ENCODE measurements around the gene HGS.

HGS gene

DNA sequence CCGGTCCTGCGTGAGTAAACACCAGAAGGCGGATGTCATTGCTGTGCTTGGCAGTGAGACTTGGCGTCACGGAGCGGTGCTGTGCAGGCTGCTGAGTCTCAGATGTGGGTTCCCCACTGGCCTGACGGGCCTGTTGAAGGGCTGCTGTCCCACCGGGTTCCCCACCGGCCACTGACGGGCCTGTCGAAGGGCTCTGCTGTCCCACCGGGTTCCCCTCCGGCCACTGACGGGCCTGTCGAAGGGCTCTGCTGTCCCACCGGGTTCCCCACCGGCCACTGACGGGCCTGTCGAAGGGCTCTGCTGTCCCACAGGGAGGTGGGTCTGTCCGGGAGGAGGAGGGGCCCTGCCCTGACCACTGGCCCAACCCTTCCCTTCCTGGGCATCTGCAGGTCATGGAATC, 2.8 kb downstream of the HGS start:
- no peak for DNase-seq

DNA sequence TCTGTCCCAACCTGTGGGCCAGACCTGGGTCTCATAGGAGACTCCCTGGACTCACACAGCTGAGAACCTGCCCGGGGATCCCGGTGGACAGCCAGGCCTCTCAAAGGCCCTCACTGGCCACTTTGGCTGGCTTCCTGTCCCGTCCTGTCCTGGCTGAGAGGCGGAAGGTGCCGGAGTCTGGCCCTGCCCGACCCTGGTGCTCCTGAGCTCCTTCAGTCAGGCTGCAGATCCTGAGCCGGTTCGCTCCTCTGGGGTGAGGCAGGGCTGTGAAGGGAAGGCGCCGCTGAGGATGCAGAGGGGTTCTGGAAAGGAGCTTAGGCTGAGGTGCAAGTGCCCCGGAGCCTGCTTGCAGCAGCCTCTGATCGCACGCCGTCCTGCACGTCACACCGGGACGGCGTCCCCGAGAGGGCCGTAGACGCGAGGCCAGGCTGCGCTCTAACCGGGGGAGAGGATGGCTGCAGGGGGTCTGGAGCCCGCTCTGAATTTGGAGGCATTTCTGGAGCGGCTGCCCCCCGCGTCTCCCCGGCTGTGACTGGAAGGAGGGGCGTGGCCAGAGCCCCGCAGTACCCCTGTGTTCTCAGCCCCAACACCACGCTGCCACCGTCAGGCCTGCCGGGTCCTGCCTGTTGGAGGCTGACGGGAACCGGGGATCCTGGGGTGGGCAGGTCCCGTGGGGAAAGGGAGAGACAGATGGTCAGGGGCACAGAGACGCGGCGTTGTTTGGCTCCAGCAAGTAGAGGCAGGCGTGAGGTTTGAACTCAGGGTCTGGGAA, 4.1 kb downstream of the HGS start:
- no peak for DNase-seq

DNA sequence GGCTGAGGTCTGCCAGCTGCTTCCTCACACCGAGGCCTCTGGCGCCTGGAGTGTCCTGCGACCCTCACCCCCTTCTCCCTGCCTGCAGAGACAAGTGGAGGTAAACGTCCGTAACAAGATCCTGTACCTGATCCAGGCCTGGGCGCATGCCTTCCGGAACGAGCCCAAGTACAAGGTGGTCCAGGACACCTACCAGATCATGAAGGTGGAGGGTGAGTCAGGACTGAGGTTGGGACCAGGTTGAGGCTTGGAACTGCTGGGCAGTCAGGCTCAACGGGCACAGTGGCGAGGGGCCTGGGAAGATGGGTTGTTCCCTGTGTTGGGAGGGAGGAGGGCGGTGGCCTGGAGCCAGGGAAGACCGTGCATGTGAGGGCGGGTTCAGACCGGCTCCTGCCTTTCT, 4.8 kb downstream of the HGS start:
- DNase-seq, result no peak

DNA sequence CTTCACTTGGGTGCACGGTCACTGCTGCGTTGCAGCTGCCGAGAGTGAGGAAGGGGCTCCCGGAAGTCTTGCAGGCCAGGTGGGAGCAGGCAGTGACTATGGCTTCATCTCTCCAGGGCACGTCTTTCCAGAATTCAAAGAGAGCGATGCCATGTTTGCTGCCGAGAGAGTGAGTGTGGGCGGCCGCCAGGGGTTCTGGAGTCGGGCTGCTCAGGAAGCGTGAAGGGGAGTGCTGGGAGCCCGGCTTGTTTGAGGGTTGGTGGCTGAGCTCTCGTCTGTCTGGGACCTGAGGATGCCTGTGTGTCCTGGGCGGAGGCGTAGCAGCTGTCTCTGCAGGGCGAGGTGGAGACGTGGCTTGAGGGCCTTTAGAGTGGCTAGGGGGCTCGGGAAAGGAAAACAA, 6.3 kb downstream of the HGS start:
- no peak for DNase-seq

DNA sequence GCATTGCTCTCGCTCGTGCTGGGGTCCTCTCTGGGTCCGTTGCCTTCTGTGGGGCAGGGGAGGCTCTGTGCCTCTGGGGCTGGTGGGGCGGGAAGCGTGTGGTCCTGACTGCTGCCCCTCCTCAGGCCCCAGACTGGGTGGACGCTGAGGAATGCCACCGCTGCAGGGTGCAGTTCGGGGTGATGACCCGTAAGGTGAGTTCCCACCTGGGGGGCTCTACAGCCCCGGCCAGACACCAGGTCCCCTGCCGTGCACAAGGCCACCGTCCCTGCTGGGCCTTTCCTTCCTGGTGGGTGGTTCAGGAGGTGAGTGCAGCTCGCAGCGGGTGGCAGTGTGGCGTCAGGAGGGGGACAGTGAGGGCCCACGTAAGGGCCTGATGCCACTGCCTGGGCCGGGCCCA, 6.7 kb downstream of the HGS start:
- no peak for DNase-seq

DNA sequence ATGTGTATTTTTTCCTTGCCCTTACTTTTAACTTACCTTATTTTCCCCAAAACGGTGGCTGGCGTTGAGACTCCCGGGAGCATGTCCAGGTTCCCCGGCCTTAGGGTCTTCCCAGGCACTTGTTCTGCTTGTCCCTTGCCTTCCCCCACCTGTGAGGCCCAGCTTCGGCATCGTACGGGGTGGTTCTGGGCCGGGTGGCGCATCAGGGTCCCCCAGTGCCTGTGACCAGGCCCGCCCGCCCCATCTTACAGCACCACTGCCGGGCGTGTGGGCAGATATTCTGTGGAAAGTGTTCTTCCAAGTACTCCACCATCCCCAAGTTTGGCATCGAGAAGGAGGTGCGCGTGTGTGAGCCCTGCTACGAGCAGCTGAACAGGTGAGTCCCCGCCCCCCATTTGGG, 7.4 kb downstream of the HGS start:
- no peak for DNase-seq

DNA sequence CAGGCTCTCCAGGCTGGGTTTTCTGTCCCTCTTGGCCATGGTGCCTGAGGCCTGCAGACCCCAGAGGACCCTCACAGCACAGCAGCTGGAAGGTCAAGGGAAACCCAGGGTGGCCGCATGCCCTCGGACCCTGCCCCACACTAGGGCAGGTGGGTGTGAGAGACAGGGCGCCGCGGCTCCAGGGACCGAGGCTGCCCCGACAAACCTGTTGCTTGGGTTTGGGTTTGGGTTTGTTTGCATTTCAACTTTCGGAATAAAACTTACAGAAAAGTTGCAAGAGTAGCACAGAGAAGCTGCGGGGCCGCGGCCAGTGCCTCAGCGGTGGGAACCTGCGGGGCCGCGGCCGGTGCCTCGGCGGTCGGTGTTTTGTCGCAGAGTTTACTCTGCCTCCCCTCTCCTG, 7.8 kb downstream of the HGS start:
- DNase-seq, result no peak

DNA sequence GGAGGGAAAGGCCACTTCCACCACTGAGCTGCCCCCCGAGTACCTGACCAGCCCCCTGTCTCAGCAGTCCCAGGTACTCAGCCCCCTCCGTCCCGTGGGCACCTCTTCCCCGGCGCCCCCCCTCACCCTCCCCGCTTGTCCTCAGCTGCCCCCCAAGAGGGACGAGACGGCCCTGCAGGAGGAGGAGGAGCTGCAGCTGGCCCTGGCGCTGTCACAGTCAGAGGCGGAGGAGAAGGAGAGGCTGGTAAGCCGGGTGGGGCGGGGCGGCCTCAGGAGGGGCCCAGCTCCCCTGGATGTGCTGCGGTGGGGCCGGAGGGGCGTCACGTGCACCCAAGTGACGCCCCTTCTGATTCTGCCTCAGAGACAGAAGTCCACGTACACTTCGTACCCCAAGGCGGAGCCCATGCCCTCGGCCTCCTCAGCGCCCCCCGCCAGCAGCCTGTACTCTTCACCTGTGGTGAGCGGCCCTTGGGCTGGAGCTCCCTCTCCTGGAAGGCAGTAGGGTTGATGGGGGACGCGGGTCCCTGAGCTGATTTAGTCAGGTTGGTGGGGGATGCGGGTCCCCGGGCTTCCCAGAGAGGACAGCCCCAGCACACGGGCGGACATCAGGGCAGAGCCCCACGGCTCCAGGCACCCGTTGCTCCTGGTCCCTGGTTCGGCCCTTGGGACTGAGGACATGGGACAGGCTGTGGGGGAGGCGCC, 9.8 kb downstream of the HGS start:
- DNase-seq, result no peak

DNA sequence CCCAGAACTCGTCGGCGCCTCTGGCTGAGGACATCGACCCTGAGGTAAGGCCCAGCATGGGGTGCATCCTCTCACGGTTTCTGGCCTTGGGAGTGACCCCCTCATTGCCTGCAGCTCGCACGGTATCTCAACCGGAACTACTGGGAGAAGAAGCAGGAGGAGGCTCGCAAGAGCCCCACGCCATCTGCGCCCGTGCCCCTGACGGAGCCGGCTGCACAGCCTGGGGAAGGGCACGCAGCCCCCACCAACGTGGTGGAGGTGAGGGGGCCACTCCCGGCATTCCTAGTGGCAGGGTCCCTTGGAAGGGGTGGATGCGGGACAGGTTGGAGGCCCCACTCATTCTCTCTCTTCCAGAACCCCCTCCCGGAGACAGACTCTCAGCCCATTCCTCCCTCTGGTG, 11.0 kb downstream of the HGS start:
- DNase-seq, result no peak

DNA sequence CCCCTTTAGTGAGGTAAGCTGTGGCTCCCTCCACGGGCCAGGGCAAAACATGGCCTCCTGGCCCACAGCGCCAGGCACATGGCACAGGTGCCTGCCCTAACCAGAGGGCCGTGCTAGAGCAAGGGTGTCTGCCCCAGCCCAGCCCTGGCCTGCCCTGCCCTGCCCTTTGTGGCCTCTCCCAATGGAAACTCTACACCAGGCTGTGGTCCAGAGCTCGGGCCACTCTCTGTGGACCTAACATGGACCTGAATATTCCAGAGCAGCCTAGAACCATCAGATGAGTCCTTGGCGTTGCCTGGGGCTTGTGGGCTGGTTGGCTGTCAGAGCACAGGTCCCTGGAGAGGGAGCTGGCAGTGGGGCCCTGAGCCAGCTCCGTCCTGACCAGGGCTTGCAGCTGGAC, 11.4 kb downstream of the HGS start:
- no peak for DNase-seq

DNA sequence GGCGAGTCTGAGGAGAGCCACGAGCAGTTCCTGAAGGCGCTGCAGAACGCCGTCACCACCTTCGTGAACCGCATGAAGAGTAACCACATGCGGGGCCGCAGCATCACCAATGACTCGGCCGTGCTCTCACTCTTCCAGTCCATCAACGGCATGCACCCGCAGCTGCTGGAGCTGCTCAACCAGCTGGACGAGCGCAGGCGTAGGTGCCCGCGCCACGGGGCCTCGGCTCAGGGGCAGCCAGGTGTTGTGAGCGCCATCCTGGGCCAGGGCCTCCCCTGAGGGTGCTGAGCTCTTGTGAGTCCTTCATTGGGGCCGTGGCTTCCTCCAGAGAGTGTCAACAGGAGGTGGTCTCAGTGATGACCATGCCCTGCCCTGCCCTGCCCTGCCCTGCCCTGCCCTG, 12.0 kb downstream of the HGS start:
- DNase-seq, result no peak

DNA sequence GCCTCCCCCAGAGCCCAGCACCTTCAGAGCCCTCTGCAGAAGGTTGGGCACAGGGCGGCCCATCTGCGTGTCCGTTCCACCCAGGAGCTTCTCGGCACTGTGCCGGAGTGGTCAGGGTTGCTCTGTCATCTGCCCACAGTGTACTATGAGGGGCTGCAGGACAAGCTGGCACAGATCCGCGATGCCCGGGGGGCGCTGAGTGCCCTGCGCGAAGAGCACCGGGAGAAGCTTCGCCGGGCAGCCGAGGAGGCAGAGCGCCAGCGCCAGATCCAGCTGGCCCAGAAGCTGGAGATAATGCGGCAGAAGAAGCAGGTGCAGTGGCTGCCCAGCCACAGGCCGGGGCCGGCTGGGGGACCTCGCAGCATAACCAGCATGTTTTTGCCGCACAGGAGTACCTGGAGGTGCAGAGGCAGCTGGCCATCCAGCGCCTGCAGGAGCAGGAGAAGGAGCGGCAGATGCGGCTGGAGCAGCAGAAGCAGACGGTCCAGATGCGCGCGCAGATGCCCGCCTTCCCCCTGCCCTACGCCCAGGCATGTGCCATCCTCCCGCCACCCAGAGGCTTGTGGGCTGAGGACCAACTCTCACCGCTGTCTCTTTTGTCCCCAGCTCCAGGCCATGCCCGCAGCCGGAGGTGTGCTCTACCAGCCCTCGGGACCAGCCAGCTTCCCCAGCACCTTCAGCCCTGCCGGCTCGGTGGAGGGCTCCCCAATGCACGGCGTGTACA, 12.6 kb downstream of the HGS start:
- DNase-seq, result no peak

DNA sequence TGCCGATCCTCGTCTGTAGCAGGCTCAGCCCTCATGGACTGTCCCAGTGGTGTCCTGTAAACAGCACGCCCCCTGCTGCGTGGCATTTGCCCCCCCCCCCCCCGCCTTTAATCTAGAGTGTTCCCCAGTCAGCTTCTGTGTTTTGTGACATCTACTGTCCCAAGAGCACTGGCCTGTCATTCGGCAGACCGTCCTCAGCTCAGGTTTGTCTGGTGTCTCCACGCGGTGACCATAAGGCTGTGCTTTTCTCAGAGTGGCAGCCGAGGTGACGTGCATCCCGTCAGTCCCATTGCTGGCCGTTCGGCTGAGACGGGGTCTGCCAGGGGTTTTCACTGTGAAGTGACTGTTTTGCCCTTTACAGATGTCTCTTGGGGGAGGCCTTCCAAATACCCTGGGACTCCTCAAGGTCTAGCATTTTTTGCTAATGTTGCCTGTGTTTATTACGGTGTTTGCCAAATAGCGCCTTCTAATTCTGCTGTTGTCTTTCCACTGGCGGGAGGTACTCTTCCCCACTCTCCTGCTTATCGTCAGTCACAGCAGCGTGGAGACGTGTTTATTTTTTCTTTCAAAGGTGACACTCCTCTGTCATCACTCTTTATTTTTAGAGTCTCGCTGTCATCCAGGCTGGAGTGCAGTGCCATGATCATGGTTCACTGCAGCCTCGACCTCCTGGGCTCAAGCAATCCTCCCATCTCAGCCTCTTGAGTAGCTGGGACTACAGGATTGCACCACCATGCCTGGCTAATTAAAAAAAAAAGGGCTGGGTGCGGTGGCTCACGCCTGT, 13.6 kb downstream of the HGS start:
- DNase-seq, result no peak

DNA sequence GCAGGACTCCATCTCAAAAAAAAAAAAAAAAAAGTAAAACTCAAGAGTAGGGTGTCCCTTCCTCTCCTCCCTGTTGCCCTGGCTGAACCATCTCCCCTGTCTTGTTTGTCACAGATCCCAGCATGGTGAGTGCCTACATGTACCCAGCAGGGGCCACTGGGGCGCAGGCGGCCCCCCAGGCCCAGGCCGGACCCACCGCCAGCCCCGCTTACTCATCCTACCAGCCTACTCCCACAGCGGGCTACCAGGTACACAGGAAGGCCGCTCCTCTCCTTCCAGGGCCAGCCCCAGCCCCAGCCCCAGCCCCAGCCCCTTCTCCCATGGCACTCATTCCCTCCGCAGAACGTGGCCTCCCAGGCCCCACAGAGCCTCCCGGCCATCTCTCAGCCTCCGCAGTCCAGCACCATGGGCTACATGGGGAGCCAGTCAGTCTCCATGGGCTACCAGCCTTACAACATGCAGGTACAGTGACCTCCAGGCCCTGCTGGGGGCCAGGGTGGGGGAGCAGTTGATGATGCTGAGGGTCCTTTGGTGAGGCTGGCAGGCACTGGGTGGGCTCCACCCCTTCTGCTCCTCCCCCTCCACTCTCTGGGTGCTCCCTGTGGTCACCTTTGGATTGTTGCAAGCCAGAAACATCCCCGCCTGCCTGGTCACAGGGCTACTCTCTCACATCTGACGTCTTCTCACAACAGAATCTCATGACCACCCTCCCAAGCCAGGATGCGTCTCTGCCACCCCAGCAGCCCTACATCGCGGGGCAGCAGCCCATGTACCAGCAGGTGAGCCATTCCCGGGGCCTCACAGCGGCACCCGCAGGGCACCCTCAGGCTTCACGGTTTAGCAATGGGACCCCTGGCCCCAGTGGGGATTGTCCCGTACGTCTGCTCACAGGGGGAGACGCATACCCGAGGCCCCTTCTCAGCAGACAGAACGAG, 16.8 kb downstream of the HGS start:
- no peak for DNase-seq

DNA sequence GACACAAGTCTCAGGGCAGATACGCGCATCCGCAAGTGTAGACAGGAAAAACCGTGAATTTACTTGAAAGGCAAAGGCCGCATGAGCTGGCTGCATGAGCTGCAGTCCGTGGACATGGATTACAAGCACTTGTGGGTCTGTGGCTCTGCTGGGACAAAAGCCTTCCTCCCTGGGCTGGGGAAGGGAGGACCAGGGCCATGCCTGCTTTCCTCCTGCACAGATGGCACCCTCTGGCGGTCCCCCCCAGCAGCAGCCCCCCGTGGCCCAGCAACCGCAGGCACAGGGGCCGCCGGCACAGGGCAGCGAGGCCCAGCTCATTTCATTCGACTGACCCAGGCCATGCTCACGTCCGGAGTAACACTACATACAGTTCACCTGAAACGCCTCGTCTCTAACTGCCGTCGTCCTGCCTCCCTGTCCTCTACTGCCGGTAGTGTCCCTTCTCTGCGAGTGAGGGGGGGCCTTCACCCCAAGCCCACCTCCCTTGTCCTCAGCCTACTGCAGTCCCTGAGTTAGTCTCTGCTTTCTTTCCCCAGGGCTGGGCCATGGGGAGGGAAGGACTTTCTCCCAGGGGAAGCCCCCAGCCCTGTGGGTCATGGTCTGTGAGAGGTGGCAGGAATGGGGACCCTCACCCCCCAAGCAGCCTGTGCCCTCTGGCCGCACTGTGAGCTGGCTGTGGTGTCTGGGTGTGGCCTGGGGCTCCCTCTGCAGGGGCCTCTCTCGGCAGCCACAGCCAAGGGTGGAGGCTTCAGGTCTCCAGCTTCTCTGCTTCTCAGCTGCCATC, 17.7 kb downstream of the HGS start:
- DNase-seq, result peak in 1 of 2 experiments; percentile 40

DNA sequence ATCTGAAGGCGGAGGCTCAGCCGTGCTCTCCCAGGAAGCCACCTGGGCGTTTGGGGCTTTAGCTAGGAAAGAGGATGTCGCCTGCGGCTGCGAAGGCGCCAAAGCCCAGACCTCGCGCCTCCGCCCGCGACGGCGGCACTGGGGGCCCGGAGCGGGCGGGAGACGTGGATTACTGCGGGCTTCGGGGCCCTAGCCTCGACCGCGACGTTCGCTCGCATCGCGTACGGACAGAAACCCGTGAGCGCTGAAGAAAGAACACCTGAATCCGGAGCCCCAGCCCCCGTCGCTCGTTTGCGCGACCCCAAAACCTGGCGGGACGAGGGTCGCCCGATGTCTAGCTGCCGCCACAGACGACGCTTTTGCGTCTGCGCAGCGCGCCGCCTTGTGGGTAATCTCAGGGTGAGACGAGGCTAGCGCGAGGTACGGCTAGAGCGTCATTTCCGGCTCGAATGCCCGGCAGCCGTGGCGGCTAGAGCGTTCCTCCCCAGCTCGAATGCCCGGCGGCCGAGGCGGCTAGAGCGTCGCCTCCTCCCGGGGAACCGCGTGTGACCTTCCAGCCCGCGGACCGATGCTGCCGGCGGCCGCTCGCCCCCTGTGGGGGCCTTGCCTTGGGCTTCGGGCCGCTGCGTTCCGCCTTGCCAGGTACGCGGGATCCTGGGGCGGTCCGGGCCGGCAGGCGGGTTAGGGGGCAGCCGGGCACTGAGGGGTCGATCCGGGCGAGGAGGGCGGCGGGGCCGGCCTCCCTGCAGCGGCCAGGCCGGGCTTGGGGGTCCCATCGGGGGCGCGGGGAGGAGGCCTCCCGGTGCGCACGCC, 19.3 kb downstream of the HGS start, which contains the start of gene MRPL12:
Gene MRPL12, plus strand, starts transcription at position 434 of the 813 bp plus-strand sequence. Its CDS starts 135 bp downstream, at position 569.
- peak; percentile 96 to 99 for DNase-seq

DNA sequence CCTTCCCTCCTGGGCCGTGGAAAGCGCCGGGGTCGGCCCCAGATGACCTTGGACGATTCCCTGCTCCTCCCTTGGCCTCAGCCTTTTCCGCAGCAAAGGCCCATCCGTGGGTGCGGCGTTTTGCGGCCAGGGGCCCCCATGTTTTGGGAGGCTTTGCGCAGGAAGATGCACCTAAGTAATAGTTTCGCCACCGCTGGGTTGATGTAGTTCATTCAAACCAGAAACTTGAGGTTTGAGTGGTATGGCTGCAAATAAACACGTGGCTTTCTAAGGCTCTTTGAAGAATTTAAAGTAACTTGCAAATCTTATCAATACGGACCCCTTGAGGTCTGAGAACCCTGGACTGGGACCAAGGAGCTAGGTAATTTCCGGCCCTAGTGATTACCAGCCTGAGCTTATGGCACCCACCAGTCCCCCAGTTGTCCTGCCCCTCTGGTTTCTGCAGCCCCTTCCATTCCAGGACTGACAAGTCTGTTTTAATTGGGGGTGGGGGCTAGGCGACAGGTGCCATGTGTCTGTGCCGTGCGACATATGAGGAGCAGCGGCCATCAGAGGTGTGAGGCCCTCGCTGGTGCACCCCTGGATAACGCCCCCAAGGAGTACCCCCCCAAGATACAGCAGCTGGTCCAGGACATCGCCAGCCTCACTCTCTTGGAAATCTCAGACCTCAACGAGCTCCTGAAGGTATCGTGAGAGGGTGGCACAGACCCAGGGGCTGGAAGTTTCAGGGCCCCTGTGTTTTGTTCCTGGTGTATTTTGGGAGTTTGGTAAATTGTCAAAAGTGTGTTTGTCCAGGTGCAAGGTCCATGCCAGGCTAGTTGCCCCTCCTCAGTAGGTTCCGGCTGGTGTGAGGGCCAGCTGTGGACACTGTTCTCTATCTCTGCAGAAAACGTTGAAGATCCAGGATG, 20.2 kb downstream of the HGS start:
- DNase-seq, result peak in 1 of 2 experiments; percentile 46

DNA sequence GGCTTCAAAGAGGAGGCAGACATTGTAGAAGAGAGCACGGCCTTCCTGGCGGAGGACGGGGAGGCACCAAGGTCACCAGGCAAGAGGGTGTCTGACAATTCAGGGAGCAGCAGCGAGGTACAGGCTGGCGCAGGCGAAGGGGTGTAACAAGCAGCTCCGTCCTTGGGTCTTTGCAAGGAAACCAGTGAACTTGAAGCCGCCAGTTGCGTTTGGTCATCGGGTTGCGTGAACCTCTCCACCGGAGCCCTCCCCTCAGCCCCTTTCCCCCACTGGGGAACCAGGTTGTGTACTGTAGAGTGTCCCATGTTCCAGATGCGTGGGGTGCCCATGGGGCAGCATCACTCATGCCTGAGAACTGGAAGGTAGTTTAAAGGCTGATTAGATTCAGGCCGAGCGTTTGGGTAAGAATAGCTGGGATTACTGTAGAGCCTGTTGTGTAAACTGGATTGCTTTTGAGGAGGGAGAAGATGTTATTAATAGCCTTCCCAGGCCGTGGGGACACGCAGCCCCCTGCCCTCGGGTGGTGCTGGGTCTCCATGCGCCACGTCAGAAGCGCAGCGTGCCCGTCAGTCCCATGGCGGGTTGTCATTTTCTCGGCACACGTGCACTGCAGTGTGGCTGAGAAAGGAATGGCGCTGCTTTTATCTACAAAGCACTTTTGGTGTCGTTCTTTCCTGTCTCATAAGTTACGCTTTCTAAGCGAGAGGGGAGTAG, 21.9 kb downstream of the HGS start:
- no peak for DNase-seq

Data from NCI-H524 (cell line).